Uterus (tissue), 2 donors: ENCODE measurements around the gene S1PR2.

ENCODE experiments used
- CTCF ChIP-seq, 4 experiments: fragments of 200-600 bp in 2 of 4; fragments of 450-650 bp in 2 of 4; sonication (generic) in 2 of 4; IDR thresholded peaks; one replicate each; pipeline ENCODE4 v1.5.1; 2016 to 2019; ENCODE audit warnings: antibody characterized with exemption in 4 of 4, mild to moderate bottlenecking in 2 of 4, moderate library complexity in 1 of 4
- POLR2A ChIP-seq, 2 donors: fragments of 450-650 bp; IDR thresholded peaks; one replicate each; pipeline ENCODE4 v1.6.1; 2016; ENCODE audit warnings: antibody characterized with exemption in 2 of 2, mild to moderate bottlenecking in 1 of 2, moderate library complexity in 1 of 2

DNA sequence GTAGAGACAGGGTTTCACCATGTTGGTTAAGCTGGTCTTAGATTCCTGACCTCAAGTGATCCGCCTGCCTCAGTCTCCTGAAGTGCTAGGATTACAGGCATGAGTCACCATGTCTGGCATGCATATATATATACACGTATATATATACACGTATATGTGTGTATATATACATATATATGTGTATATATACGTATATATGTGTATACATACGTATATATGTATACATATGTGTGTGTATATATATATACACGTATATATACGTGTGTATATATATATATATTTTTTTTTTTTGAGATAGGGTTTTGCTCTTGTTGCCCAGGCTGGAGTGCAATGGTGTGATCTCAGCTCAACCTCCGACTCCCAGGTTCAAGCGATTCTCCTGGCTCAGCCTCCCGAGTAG, 48.3 kb downstream of the S1PR2 start:
- TF ChIP-seq CTCF (IDR thresholded peaks at IDR 0.05) (no peak), POLR2A (IDR thresholded peaks at IDR 0.05) (no peak)
